ENCODE measurements around the gene EEF1AKMT4. TPM values are rescaled to one million over a fixed set of nuclear protein-coding genes. Genes with fewer than 3 reads are reported as not detected.

EEF1AKMT4 gene
- total and polyA plus RNA-seq, 4 donors = 2.1 to 13.9 (median 10.8) TPM

DNA sequence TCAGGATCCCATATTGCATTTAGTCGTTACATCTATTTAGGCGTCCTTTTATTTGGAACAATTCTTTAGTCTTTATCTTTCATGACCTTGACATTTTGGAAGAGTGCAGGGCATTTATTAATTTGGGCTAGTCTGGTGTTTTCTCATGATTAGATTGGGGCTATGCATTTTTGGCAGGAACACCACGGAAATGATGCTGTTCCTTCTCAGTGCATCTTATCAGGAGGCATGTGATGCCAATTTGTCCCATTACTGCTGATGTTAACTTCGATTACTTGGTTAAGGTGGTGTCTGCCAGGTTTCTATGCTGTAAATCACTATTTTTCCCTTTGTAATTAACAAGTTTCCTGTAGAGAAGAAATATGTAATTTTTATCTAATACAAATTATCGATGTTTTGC, 38.2 kb upstream of the EEF1AKMT4 start:
- H3K4me1 ChIP-seq (ENCODE audit: control insufficient read depth in 4 of 4, insufficient read depth in 4 of 4, low read length in 3 of 4) = no peaks in the 10 kb centered on the region
- no peaks in the 10 kb centered on the region for H3K36me3 ChIP-seq (ENCODE audit: control insufficient read depth in 4 of 4, insufficient read depth in 3 of 4, low read depth in 1 of 4, low read length in 3 of 4)
- TF ChIP-seq RXRA (IDR thresholded peaks at IDR 0.05) = no peak
- TF ChIP-seq NR2F2 (IDR thresholded peaks at IDR 0.05) = peak; percentile 79
- no peaks in the 10 kb centered on the region for H3K9me3 ChIP-seq (ENCODE audit: control insufficient read depth in 4 of 4, low read length in 3 of 4)
- DNase-seq (ENCODE audit: low spot score) = no peak
- no peak overlapping the region for H3K27ac ChIP-seq (ENCODE audit: low read depth in 1 of 2, low read length in 2 of 2)
- 65% methylated on average over 5 of the region's 5 CpGs for WGBS
- H3K9ac ChIP-seq (ENCODE audit: low read depth in 1 of 2, low read length in 2 of 2) = no peak overlapping the region
- no peaks in the 10 kb centered on the region for H3K27me3 ChIP-seq (ENCODE audit: control insufficient read depth in 4 of 4, insufficient read depth in 4 of 4, low read length in 3 of 4)
- H3K4me3 ChIP-seq (ENCODE audit: low read depth in 1 of 3, low read length in 3 of 3) = no peak overlapping the region

DNA sequence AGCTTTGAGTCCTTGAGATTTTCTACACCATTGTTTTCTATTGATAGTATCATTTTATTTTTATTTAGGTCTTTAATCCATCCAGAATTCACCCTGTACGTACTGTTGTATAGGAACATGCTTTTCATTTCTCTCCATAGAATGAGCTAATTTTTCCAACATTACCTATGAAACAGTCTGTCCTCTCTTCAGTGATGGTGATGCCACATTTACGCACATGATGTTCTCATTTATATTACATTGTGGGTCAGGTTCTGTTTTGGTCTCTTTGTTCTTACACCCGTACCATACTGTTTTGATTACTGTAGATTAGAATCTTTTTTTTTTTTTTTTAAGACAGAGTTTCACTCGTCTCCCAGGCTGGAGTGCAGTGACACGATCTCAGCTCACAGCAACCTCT, 37.8 kb upstream of the EEF1AKMT4 start:
- 81% methylated on average over 5 of the region's 5 CpGs for WGBS
- Histone ChIP-seq H3K9me3 (ENCODE audit: control insufficient read depth in 4 of 4, low read length in 3 of 4) (no peaks in the 10 kb centered on the region), H3K27ac (ENCODE audit: low read depth in 1 of 2, low read length in 2 of 2) (no peak overlapping the region), H3K9ac (ENCODE audit: low read depth in 1 of 2, low read length in 2 of 2) (no peak overlapping the region), H3K27me3 (ENCODE audit: control insufficient read depth in 4 of 4, insufficient read depth in 4 of 4, low read length in 3 of 4) (no peaks in the 10 kb centered on the region), H3K4me3 (ENCODE audit: low read depth in 1 of 3, low read length in 3 of 3) (no peak overlapping the region), H3K4me1 (ENCODE audit: control insufficient read depth in 4 of 4, insufficient read depth in 4 of 4, low read length in 3 of 4) (no peaks in the 10 kb centered on the region), H3K36me3 (ENCODE audit: control insufficient read depth in 4 of 4, insufficient read depth in 3 of 4, low read depth in 1 of 4, low read length in 3 of 4) (no peaks in the 10 kb centered on the region)
- no peak for DNase-seq (ENCODE audit: low spot score)
- TF ChIP-seq SP1 (IDR thresholded peaks at IDR 0.05) (no peak), HNF4A (conservative IDR thresholded peaks at IDR 0.05) (no peak), NR2F2 (IDR thresholded peaks at IDR 0.05) (no peak), EGR1 (IDR thresholded peaks at IDR 0.05; ENCODE audit: low read depth in 2 of 2) (no peak), FOXA2 (IDR thresholded peaks at IDR 0.05) (no peak), YY1 (IDR thresholded peaks at IDR 0.05) (no peak), FOXA1 (IDR thresholded peaks at IDR 0.05) (no peak), HNF4G (IDR thresholded peaks at IDR 0.05) (no peak), GABPA (IDR thresholded peaks at IDR 0.05 in 1 of 2, conservative IDR thresholded peaks at IDR 0.05 in 1 of 2) (no peak)
- TF ChIP-seq, protein P1, sequence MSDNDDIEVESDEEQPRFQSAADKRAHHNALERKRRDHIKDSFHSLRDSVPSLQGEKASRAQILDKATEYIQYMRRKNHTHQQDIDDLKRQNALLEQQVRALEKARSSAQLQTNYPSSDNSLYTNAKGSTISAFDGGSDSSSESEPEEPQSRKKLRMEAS (IDR thresholded peaks at IDR 0.05) = no peak
- TF ChIP-seq, protein P2, sequence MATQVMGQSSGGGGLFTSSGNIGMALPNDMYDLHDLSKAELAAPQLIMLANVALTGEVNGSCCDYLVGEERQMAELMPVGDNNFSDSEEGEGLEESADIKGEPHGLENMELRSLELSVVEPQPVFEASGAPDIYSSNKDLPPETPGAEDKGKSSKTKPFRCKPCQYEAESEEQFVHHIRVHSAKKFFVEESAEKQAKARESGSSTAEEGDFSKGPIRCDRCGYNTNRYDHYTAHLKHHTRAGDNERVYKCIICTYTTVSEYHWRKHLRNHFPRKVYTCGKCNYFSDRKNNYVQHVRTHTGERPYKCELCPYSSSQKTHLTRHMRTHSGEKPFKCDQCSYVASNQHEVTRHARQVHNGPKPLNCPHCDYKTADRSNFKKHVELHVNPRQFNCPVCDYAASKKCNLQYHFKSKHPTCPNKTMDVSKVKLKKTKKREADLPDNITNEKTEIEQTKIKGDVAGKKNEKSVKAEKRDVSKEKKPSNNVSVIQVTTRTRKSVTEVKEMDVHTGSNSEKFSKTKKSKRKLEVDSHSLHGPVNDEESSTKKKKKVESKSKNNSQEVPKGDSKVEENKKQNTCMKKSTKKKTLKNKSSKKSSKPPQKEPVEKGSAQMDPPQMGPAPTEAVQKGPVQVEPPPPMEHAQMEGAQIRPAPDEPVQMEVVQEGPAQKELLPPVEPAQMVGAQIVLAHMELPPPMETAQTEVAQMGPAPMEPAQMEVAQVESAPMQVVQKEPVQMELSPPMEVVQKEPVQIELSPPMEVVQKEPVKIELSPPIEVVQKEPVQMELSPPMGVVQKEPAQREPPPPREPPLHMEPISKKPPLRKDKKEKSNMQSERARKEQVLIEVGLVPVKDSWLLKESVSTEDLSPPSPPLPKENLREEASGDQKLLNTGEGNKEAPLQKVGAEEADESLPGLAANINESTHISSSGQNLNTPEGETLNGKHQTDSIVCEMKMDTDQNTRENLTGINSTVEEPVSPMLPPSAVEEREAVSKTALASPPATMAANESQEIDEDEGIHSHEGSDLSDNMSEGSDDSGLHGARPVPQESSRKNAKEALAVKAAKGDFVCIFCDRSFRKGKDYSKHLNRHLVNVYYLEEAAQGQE (IDR thresholded peaks at IDR 0.05) = no peak
- TF ChIP-seq, protein P3, sequence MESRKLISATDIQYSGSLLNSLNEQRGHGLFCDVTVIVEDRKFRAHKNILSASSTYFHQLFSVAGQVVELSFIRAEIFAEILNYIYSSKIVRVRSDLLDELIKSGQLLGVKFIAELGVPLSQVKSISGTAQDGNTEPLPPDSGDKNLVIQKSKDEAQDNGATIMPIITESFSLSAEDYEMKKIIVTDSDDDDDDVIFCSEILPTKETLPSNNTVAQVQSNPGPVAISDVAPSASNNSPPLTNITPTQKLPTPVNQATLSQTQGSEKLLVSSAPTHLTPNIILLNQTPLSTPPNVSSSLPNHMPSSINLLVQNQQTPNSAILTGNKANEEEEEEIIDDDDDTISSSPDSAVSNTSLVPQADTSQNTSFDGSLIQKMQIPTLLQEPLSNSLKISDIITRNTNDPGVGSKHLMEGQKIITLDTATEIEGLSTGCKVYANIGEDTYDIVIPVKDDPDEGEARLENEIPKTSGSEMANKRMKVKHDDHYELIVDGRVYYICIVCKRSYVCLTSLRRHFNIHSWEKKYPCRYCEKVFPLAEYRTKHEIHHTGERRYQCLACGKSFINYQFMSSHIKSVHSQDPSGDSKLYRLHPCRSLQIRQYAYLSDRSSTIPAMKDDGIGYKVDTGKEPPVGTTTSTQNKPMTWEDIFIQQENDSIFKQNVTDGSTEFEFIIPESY (IDR thresholded peaks at IDR 0.05) = no peak

DNA sequence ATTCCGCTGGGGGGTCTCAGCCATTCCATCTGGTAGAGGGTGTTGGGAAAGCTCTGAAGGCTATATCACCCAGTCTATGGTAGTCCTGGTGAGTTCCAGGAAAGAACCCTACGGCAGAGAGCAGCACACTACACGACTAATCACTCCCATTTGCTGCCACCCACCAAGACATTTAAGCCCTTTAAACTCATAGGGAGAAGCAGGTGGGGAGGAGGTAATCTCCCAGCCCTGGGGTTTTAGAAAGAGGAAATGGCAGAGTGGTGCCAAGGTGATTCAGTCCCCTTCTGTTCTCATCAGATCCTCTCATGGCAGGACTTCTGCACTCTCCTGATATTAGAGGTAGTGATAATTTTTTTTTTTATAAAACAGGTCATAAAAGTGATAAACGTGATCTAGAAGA, 30.7 kb upstream of the EEF1AKMT4 start:
- H3K9ac ChIP-seq (ENCODE audit: low read depth in 1 of 2, low read length in 2 of 2) = no peak overlapping the region
- H3K27ac ChIP-seq (ENCODE audit: low read depth in 1 of 2, low read length in 2 of 2) = no peak overlapping the region
- no peaks in the 10 kb centered on the region for H3K9me3 ChIP-seq (ENCODE audit: control insufficient read depth in 4 of 4, low read length in 3 of 4)
- H3K4me3 ChIP-seq (ENCODE audit: low read depth in 1 of 3, low read length in 3 of 3) = no peak overlapping the region
- DNase-seq (ENCODE audit: low spot score) = no peak
- no peaks in the 10 kb centered on the region for H3K36me3 ChIP-seq (ENCODE audit: control insufficient read depth in 4 of 4, insufficient read depth in 3 of 4, low read depth in 1 of 4, low read length in 3 of 4)
- 58% methylated on average over 4 of the region's 4 CpGs for WGBS
- TF ChIP-seq NR2F2 (IDR thresholded peaks at IDR 0.05) (no peak), EGR1 (IDR thresholded peaks at IDR 0.05; ENCODE audit: low read depth in 2 of 2) (no peak), JUND (IDR thresholded peaks at IDR 0.05) (no peak), SP1 (IDR thresholded peaks at IDR 0.05) (no peak), FOXA1 (IDR thresholded peaks at IDR 0.05) (no peak), RXRA (IDR thresholded peaks at IDR 0.05) (no peak)
- TF ChIP-seq, protein P3 (IDR thresholded peaks at IDR 0.05) = no peak
- TF ChIP-seq, protein P2 (IDR thresholded peaks at IDR 0.05) = no peak
- TF ChIP-seq, protein P4, sequence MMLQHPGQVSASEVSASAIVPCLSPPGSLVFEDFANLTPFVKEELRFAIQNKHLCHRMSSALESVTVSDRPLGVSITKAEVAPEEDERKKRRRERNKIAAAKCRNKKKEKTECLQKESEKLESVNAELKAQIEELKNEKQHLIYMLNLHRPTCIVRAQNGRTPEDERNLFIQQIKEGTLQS (IDR thresholded peaks at IDR 0.05) = no peak
- H3K27me3 ChIP-seq (ENCODE audit: control insufficient read depth in 4 of 4, insufficient read depth in 4 of 4, low read length in 3 of 4) = no peaks in the 10 kb centered on the region
- no peaks in the 10 kb centered on the region for H3K4me1 ChIP-seq (ENCODE audit: control insufficient read depth in 4 of 4, insufficient read depth in 4 of 4, low read length in 3 of 4)
